HepG2 (cell line): ENCODE results near the gene CRADD. TPM values are rescaled to one million over a fixed set of nuclear protein-coding genes. Genes with fewer than 3 reads are reported as not detected.

ENCODE experiments used
- ARID3A ChIP-seq: IDR thresholded peaks from 2 replicates; pipeline ENCODE4 v1.6.1; 2012; ENCODE audit warnings: low read depth, low read length, improper control_type of control experiment
- MXD4 ChIP-seq: IDR thresholded peaks from 2 replicates; pipeline ENCODE4 v1.6.1; 2016; ENCODE audit warnings: mild to moderate bottlenecking, missing biosample characterization, missing genetic modification reagents
- NBN ChIP-seq: fragments of 450-650 bp; conservative IDR thresholded peaks from 2 replicates; pipeline ENCODE4 v1.6.1; 2017
- NFYC ChIP-seq: IDR thresholded peaks from 2 replicates; pipeline ENCODE4 v1.6.1; 2016; ENCODE audit warnings: missing genetic modification reagents, missing compliant biosample characterization
- NR3C1 ChIP-seq: sonication (generic); formaldehyde crosslinking; IDR thresholded peaks from 2 replicates; pipeline ENCODE4 v1.4.0; 2020; ENCODE audit warnings: missing genetic modification reagents
- PAX8 ChIP-seq: sonication (generic); formaldehyde crosslinking; IDR thresholded peaks from 2 replicates; pipeline ENCODE4 v1.8.0; 2022; ENCODE audit warnings: mild to moderate bottlenecking, missing genetic modification reagents, borderline replicate concordance
- PCBP1 ChIP-seq: fragments of 200-400 bp; formaldehyde crosslinking; IDR thresholded peaks from 2 replicates; pipeline ENCODE4 v1.6.1; 2017; ENCODE audit warnings: mild to moderate bottlenecking, low read depth, low read length, borderline replicate concordance
- RNF219 ChIP-seq: sonication (generic); formaldehyde crosslinking; IDR thresholded peaks from 2 replicates; pipeline ENCODE4 v1.5.0; 2020; ENCODE audit warnings: mild to moderate bottlenecking, missing genetic modification reagents
- SRF ChIP-seq: IDR thresholded peaks from 2 replicates; pipeline ENCODE4 v1.6.1; 2011; ENCODE audit warnings: mild to moderate bottlenecking, low read depth, low read length, moderate library complexity
- ZKSCAN1 ChIP-seq: fragments of 150-350 bp; IDR thresholded peaks from 2 replicates; pipeline ENCODE4 v1.6.1; 2014; ENCODE audit warnings: low read length
- ZMYM3 ChIP-seq: sonication (generic); formaldehyde crosslinking; IDR thresholded peaks from 2 replicates; pipeline ENCODE4 v1.5.1; 2020; ENCODE audit warnings: mild to moderate bottlenecking, missing genetic modification reagents
- ZNF546 ChIP-seq: sonication (generic); formaldehyde crosslinking; conservative IDR thresholded peaks from 2 replicates; pipeline ENCODE4 v1.8.1; 2023; ENCODE audit warnings: mild to moderate bottlenecking, missing genetic modification reagents
- ZNF597 ChIP-seq: sonication (generic); formaldehyde crosslinking; IDR thresholded peaks from 2 replicates; pipeline ENCODE4 v1.5.0; 2020; ENCODE audit warnings: missing genetic modification reagents
- ZNF616 ChIP-seq: sonication (generic); formaldehyde crosslinking; IDR thresholded peaks from 2 replicates; pipeline ENCODE4 v1.5.0; 2020; ENCODE audit warnings: low read depth, mild to moderate bottlenecking, missing genetic modification reagents
- polyA plus RNA-seq, 8 experiments: library from polyadenylated mRNA; depleted of rRNA in 3 of 8; stranded (reverse) in 7 of 8; unstranded in 1 of 8; fragments of >200 nt; fragmentation: Illumina TruSeq in 4 of 8; extraction: Trizol in 4 of 8; gene quantifications; 2 replicates each; pipeline versions ENCODE4 v1.2.1 to v1.2.3, GENCODE V29; 2011 to 2016; ENCODE audit warnings: low read depth in 4 of 8, missing spikeins in 1 of 8, mixed read lengths in 1 of 8; ENCODE audit not compliant: insufficient read depth in 1 of 8
- total RNA-seq, 5 experiments: library from RNA; depleted of rRNA; stranded (reverse); fragments of >200 nt; fragmentation: Illumina TruSeq; extraction: Trizol; gene quantifications; 2 replicates each; pipeline ENCODE4 v1.2.3, GENCODE V29; 2016; ENCODE audit warnings: low read depth in 1 of 5
- TF ChIP-seq, protein P1 (sequence below): sonication (generic); formaldehyde crosslinking; IDR thresholded peaks from 2 replicates; pipeline ENCODE4; 2020; ENCODE audit warnings: missing genetic modification reagents, mild to moderate bottlenecking, borderline replicate concordance
- TF ChIP-seq, protein P2 (sequence below): sonication (generic); formaldehyde crosslinking; IDR thresholded peaks from 2 replicates; pipeline ENCODE4 v1.8.0; 2022; ENCODE audit warnings: missing genetic modification reagents, mild to moderate bottlenecking, borderline replicate concordance
- TF ChIP-seq, protein P3 (sequence below): sonication (generic); formaldehyde crosslinking; IDR thresholded peaks from 2 replicates; pipeline ENCODE4 v1.5.0; 2020; ENCODE audit warnings: mild to moderate bottlenecking, missing genetic modification reagents, borderline replicate concordance

Gene CRADD
- total and polyA plus RNA-seq, 2 of the 13 experiments (the other 11 are each of a cell fraction or from before 2014, with no cell fraction given): 12.4 to 18.8 TPM

DNA sequence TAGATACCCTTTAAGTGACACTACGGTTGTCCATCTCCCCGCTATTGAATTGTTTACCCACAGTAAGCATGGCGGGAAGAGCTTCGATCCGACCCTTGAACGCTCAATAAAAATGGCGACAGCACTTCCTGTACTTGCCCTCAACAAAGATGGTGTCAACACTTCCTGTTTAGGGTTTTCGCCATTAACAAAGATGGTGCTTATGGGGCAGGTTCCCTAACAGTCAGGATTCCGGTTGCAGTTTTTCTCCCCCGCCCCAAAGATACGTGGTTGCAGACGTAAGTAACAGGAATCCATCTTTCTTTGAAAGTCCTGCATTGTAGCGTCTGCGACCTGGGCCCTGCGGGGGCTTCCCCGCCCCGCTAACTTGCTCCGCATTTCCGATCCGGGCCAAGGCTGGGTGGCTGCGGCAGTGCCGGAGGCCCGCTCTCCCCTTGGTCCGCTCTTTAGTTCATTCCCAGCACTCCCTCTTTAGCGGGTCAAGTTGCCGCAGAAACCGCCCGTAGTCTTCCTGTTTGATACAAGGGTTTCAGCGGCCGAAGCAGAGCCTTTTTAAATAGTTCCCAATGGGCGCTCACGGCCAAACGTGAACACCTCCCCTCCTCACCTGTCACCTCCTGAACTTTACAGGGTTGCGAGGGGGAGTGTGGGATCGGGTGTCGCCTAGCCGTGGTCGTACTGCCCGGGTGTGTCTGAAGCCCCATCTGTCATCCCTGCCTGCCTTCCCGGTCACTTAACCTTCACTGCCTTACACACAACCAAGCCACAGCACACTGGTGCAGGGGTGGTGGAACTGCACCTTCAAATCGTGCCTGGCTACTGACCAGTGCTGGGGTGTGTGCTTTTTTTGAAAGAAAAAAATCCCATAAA is at the start of gene CRADD (continued):
- TF ChIP-seq, protein P1, sequence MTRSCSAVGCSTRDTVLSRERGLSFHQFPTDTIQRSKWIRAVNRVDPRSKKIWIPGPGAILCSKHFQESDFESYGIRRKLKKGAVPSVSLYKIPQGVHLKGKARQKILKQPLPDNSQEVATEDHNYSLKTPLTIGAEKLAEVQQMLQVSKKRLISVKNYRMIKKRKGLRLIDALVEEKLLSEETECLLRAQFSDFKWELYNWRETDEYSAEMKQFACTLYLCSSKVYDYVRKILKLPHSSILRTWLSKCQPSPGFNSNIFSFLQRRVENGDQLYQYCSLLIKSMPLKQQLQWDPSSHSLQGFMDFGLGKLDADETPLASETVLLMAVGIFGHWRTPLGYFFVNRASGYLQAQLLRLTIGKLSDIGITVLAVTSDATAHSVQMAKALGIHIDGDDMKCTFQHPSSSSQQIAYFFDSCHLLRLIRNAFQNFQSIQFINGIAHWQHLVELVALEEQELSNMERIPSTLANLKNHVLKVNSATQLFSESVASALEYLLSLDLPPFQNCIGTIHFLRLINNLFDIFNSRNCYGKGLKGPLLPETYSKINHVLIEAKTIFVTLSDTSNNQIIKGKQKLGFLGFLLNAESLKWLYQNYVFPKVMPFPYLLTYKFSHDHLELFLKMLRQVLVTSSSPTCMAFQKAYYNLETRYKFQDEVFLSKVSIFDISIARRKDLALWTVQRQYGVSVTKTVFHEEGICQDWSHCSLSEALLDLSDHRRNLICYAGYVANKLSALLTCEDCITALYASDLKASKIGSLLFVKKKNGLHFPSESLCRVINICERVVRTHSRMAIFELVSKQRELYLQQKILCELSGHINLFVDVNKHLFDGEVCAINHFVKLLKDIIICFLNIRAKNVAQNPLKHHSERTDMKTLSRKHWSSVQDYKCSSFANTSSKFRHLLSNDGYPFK (CRISPR knock-in tag): peak; percentile 92; the same call in 1 of the 2 replicates
- no peak for TF ChIP-seq NR3C1
- no peak for TF ChIP-seq NBN
- TF ChIP-seq MXD4 (CRISPR knock-in tag): no peak; the same call in 1 of the 2 replicates
- TF ChIP-seq PAX8 (CRISPR knock-in tag): peak; percentile 64; the same call in 1 of the 2 replicates
- TF ChIP-seq, protein P2, sequence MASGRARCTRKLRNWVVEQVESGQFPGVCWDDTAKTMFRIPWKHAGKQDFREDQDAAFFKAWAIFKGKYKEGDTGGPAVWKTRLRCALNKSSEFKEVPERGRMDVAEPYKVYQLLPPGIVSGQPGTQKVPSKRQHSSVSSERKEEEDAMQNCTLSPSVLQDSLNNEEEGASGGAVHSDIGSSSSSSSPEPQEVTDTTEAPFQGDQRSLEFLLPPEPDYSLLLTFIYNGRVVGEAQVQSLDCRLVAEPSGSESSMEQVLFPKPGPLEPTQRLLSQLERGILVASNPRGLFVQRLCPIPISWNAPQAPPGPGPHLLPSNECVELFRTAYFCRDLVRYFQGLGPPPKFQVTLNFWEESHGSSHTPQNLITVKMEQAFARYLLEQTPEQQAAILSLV (CRISPR knock-in tag): peak; percentile 86; the same call in 1 of the 2 replicates
- TF ChIP-seq NFYC (CRISPR knock-in tag): no peak
- no peak for TF ChIP-seq ZNF546
- peak; percentile 59; the same call in 1 of the 2 replicates for TF ChIP-seq ZMYM3
- TF ChIP-seq ZNF597: no peak
- no peak for TF ChIP-seq ZNF616 (CRISPR knock-in tag)
- TF ChIP-seq, protein P3, sequence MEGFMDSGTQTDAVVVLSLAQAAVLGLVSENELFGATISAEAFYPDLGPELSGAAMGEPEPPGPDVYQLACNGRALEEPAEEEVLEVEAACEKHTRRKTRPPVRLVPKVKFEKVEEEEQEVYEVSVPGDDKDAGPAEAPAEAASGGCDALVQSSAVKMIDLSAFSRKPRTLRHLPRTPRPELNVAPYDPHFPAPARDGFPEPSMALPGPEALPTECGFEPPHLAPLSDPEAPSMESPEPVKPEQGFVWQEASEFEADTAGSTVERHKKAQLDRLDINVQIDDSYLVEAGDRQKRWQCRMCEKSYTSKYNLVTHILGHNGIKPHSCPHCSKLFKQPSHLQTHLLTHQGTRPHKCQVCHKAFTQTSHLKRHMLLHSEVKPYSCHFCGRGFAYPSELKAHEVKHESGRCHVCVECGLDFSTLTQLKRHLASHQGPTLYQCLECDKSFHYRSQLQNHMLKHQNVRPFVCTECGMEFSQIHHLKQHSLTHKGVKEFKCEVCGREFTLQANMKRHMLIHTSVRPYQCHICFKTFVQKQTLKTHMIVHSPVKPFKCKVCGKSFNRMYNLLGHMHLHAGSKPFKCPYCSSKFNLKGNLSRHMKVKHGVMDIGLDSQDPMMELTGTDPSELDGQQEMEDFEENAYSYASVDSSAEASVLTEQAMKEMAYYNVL (CRISPR knock-in tag): no peak
- no peak for TF ChIP-seq PCBP1
- no peak for TF ChIP-seq SRF
- TF ChIP-seq ZKSCAN1: no peak
- TF ChIP-seq ARID3A: peak; percentile 65
- TF ChIP-seq RNF219: no peak
